Activated CD4-positive, alpha-beta T cell treated with anti-CD3 and anti-CD28 coated beads, Interleukin-2, amount 50 U/mL, for 4 hours (primary cell): ENCODE data around the gene OR4F15.

Experiments
- DNase-seq, 2 experiments: peaks; one replicate each; pipeline ENCODE4 v3.0.0-alpha.2; 2020

OR4F15 gene

DNA sequence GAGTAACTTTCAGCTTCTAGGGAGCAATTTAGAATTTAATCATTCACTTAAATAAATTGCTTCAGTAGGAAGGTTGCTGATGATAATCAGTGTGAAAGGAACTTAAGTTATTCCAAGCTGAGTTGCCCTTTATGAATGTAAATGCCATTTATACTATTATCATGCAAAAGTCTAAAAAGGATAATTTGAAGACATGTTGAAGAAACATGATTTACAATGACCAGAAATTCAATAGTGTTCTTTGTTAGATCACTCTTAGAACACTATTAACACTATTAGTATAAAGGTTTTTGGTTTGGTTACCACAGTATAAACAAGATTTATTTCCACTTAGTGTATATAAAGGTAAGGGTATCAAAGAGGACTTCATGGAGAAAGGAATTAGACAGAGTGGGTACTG lies 7.1 kb upstream of the OR4F15 start:
- DNase-seq, result no peak

DNA sequence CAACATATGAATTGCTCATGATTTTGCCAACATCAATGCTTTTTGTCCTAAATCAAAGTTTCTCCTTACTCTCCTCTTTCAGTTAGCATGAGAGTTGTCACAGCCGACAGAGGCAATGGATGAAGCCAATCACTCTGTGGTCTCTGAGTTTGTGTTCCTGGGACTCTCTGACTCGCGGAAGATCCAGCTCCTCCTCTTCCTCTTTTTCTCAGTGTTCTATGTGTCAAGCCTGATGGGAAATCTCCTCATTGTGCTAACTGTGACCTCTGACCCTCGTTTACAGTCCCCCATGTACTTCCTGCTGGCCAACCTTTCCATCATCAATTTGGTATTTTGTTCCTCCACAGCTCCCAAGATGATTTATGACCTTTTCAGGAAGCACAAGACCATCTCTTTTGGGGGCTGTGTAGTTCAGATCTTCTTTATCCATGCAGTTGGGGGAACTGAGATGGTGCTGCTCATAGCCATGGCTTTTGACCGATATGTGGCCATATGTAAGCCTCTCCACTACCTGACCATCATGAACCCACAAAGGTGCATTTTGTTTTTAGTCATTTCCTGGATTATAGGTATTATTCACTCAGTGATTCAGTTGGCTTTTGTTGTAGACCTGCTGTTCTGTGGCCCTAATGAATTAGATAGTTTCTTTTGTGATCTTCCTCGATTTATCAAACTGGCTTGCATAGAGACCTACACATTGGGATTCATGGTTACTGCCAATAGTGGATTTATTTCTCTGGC lies 6.2 kb upstream of the OR4F15 start:
- DNase-seq, result no peak

DNA sequence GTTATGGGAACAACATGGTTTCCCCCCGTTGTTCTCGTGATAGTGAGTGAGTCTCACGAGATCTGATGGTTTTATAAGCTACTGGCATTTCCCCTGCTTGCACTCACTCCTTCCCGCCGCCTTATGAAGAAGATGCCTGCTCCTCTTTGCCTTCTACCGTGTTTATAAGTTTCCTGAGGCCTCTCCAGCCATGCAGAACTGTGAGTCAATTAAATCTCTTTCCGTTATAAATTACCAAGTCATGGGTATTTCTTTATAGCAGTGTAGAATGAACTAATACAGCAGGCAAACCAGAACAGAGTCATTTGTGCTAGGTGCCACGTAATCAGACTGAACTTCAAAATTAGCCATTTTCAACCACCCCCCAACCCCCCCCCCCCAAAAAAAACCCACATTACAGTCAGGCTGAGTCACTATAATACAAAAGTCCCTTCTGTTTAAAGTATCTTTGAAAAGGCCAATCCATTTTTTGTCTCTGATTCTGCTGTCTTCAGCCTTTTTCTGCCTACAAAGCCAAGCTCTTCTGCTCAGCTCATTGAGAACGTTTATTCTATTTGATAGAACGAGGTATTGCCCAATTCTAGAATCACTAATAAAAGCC lies 4.6 kb upstream of the OR4F15 start:
- no peak for DNase-seq

DNA sequence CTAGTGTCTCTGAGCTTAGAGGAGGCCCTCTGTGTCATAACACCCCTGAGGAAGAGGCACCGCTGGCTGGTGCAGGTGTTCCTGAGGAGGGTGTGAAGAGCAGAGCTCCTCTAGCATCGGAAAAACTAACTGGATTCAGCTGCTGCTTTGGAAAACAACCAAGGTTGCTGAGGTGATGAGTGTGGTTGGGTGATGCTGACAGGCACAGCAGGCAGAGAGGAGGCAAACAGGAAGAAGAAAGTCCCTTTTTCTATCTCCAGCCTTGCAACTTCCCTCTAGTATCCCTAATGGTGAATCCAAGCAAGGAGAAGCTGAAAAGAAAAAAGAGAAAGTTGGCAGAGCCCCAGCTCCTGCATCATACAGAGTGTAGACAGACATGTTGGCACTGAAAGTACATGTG lies 3.8 kb upstream of the OR4F15 start:
- no peak for DNase-seq

DNA sequence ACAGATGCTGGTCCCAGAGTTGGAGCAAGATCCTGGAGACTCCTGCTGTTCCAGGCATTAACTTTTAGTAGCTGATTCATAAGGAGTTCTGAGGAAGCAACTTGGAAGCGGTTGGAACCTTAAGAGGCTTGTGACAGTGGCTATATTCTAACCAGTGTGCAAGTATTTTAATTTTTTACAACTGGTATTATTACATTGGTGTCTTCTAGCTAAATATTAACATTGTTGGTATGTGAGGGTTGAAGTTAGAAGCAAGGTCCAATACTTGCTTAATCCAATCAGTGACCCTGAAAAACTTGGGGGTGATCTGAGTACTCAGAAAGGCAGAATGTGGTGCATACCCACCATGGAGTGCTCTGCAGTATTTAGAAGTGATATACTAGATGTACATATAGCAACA lies 1.5 kb upstream of the OR4F15 start:
- no peak for DNase-seq

DNA sequence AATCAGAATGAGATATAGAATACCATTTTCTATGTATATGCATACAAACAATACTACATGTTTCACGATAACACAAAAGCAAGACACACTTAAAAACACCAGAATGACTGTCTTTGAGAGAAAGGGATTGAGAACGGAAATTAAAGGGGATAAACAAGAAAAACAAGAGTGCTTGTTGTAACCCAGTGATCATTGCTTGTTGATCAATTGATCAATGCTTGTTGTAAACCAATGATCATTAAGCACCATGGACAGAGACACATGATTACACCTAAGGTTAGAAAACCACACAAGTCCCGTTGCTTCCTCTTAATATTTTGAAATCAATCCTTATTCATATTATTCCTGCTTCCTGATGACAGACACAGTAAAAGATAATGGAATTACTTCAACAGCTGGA lies 1.1 kb upstream of the OR4F15 start:
- DNase-seq, result no peak

DNA sequence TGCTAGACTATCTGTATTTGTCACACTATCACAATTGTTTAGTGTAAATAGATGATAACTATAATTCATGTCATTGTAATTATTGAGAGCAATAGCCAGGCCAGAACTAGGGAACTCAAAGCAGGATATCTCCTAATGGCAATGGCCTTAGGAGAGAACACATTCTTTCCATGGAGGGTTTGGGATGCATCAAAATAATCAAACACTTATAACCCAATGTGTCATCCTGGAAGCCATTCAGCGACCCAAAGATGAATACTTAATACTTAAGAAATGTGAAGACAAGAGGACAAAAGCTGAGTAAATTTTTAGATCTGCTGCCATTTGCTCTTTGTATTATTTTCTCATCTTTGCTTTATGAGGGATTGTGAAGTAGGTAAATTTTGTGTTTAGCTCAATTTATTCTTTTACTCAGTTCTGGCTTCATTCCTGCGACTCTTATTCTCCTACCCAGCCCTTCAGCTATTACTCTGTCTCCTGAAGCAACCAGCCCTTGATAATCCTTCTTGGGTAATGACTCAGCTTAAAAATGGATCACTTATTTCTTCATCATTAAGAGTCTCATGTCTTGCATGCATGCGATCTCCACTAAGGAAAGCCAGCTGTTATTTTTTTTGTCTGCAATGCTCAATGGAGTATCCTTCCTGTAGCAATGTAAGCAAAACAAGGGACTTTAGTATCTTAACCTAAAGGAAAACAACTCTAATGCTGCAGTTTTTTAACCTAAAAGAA lies 2.0 kb downstream of the OR4F15 start:
- no peak for DNase-seq

DNA sequence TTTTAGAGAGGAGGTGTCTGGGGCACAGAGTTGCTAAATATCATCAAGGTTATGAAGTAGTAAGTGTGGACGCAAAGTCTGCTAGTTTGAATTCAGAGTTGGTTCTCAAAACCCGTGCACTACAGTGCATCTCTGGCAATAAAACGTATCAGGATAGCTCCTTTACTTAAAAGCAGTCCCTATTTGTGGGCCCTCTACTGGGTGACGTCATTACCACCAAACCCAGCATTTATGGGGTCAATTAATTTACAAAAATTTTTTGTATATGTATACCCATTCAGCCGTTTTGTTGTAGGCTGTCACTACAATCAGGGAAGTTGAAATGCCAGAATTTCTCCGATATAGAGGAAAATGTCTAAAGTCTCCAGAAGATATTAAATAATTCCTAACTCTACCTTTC lies 8.8 kb downstream of the OR4F15 start:
- DNase-seq, result no peak

DNA sequence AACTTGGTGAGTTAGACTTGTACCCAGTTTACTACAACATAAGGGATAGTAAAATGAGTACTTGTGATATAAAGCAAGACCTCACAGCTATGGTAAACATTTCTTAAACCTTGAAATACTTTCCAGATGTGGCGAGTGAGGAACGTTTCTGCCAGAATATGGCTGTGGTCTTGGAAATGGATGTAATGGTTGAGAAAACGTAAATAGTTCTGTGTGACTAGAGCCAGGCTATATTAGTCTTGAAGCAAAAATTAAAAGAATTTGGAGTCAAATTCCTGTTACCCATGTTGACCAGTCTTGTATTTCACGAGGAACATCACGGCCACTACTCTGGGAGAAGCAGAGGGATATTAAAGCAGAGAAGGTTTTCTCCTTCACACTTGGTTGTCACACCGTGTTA lies 15.3 kb downstream of the OR4F15 start:
- no peak for DNase-seq

DNA sequence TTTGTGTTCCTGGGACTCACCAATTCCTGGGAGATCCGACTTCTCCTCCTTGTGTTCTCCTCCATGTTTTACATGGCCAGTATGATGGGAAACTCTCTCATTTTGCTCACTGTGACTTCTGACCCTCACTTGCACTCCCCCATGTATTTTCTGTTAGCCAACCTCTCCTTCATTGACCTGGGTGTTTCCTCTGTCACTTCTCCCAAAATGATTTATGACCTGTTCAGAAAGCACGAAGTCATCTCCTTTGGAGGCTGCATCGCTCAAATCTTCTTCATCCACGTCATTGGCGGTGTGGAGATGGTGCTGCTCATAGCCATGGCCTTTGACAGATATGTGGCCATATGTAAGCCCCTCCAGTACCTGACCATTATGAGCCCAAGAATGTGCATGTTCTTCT lies 16.8 kb downstream of the OR4F15 start:
- no peak for DNase-seq

DNA sequence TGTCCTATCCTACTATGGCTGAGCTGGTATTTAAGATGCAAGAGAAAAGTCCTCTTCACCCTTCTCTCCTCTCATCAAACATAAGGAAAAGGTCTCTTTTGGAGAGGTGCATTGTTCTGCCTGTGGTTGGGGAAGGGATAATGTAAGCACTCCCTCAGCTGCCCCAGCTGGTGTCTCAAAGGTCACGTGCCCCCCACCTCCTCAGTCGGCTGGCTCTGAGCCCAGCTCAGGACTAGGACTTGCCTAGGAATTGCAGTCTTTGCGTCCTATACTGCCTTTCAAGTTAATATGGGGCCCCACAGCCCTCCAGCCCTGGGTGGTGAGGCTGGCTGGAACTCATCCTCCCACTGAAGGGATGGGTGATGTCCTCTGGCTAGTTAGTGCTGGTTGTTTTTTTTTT lies 29.7 kb downstream of the OR4F15 start:
- no peak for DNase-seq

DNA sequence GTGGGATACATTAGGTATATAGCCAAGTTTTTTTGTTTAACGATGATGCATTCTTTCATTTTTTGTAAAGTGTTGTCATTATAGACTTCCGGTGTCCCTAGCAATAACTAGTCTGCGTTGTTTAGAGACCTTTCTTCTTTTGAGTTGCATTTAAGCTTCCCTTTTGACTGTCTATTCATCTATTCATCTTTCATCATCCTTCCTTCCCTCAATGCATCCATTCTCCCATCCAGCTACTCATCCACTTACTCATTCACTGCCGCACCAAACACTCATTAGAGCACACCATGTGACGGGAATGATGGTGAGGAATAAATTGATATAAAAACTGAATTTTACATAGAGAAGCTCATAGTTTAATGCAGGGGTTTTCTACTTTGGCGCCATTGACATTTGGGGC lies 32.9 kb downstream of the OR4F15 start:
- DNase-seq, result no peak

DNA sequence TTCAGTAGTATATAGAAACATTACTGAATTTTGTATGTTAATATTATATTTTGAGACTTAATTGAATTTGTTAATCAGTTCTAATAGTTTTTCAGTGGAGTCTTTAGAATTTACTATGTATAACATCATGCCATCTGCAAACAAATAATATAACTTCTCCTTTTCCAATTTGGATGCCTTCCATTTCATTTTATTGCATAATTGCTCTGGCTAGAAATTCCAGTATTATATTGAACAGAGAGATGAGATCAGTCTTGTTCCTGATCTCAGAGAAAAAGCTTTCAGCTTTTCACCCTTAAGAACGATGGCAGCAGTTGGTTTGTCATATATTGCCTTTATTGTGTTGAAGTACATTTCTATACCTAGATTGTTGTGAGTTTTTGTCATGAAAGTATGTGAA lies 40.4 kb downstream of the OR4F15 start:
- no peak for DNase-seq
